Astrocyte of the spinal cord (primary cell): ENCODE measurements around the gene TPK1.

Source experiments
- DNase-seq: peaks from one replicate; pipeline ENCODE4 v3.0.0; 2011; ENCODE audit warnings: low read depth, low spot score
- H3K4me3 ChIP-seq: 2 replicates; pipeline ENCODE4 v1.5.1; 2011; ENCODE audit warnings: low read depth, mild to moderate bottlenecking, low read length, moderate library complexity
- in situ Hi-C: cut with HindIII; loops from 2 replicates; pipeline ENCODE4 v1.10.0; 2017; ENCODE audit warnings: low sequenced_read_pairs
- TF ChIP-seq, protein P1 (sequence below): IDR thresholded peaks from 2 replicates; pipeline ENCODE4 v1.5.1; 2012; ENCODE audit warnings: low read depth, mild to moderate bottlenecking, low read length, inconsistent platforms

The TPK1 gene

DNA sequence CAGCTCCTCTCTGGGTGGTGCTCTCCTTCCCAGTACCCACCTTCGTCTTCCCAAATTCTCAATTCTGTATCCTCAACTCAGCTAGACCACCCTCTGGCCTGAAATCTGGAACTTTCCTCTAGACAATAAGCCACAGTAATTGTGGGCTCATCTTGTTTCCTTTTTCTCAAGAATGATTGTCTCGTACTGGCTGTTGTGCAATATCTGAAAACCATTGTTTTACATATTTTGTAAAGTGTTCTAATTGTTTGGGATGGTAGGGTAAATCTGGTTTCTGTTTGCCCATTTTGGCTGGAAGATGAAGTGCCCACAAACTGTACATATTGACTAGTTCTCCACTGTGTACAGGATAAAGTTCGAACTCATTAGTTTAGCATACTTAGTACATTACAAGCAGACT is 421.0 kb downstream of the TPK1 start:
- TF ChIP-seq, protein P1, sequence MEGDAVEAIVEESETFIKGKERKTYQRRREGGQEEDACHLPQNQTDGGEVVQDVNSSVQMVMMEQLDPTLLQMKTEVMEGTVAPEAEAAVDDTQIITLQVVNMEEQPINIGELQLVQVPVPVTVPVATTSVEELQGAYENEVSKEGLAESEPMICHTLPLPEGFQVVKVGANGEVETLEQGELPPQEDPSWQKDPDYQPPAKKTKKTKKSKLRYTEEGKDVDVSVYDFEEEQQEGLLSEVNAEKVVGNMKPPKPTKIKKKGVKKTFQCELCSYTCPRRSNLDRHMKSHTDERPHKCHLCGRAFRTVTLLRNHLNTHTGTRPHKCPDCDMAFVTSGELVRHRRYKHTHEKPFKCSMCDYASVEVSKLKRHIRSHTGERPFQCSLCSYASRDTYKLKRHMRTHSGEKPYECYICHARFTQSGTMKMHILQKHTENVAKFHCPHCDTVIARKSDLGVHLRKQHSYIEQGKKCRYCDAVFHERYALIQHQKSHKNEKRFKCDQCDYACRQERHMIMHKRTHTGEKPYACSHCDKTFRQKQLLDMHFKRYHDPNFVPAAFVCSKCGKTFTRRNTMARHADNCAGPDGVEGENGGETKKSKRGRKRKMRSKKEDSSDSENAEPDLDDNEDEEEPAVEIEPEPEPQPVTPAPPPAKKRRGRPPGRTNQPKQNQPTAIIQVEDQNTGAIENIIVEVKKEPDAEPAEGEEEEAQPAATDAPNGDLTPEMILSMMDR = no peak
- in situ Hi-C loops = no loop called here
- no peak overlapping the region for H3K4me3 ChIP-seq
- no peak for DNase-seq

DNA sequence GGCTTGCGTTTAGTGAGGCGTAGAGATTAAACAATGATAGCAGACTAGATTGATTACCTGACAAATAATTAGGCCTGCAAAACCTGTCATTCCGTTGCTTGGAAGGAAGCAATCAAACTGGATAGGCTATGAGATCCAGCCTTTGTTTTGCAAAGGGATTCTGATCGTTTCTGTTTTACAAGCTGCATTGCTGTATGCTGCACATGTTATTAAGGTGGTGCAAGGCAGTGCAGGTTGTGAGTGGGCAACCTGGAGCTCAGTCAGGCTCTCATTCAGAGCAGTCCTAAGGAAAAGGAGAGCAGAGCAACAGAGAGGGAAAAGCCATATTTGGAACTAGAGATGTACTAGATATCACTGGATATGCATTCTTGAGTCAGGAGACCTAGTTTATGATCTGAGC is 425.4 kb downstream of the TPK1 start:
- in situ Hi-C loops = no loop called here
- TF ChIP-seq, protein P1 = no peak
- DNase-seq = no peak
- H3K4me3 ChIP-seq = no peak overlapping the region

DNA sequence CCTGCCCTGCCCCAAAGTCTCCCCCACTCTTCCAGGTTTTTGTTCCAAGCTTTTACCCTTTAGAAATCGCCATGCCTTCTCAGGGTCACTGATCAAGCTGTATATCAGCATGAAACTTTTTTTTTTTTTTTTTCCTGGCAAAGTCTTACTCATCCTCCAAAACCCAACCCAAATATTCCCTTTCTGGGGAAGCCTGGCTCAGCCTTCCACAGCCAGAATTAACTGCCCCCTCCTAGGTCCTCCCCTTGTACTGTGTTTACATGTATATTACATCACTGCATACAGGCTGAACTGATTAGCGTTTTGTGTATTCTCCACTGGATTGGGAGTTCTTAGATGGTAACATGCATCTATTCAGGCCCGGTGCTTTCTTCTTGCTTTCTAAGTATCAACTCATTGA is 427.7 kb downstream of the TPK1 start:
- H3K4me3 ChIP-seq = no peak overlapping the region
- in situ Hi-C loops = no loop called here
- no peak for DNase-seq
- TF ChIP-seq, protein P1 = no peak

DNA sequence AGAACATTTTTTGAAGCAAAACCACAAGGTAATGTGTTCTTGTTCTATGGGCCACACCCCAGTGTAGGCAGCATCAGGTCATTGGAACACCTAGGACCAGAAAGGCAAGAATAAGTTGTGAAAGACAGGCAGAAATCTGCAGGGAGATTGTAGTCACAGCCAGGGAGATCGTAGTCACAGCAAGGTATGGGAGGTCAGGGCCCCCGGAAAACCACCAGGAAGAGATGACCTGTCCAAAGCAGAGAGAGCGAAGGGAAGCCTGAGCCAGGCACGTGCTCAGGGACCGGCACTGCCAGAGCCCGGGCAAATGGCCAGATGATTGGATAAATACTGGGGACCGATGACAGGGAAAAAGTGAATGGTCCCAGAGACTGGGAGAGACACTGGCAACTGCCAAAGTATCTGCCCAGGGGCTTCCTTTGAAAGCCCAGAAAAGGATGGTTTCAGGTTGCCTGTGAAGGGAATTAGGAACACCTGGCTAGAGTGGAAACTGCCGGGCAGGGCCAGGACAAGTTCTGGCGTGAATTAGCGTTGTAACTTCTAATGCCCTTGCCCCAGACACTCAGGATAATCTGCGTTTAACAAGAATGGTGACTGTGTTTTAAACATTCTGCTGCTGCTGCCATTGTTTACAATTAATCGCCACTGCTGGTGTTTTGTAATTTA is 428.5 kb downstream of the TPK1 start:
- DNase-seq = no peak
- H3K4me3 ChIP-seq = no peak overlapping the region
- in situ Hi-C loops = no loop called here
- TF ChIP-seq, protein P1 = no peak

DNA sequence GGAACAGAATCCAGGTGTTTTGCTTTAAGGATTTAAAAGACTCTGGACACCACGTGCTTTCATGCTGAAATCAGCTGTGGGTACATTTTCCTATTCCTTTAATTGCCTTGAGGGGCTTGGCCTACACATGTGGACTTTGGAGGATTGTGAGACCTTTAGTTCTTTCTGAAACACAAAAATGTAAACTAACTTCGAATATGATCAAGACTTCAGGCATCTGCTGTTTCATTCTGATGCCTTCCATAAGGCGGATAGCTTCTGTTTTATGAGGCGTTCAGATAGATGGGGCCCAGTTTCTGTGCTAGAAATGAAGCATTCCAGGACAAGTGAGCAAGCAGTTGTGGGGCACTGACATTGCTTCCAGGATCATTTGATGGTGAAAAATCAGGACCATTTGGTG is 430.9 kb downstream of the TPK1 start:
- DNase-seq = no peak
- no peak overlapping the region for H3K4me3 ChIP-seq
- in situ Hi-C loops = no loop called here
- TF ChIP-seq, protein P1 = no peak

DNA sequence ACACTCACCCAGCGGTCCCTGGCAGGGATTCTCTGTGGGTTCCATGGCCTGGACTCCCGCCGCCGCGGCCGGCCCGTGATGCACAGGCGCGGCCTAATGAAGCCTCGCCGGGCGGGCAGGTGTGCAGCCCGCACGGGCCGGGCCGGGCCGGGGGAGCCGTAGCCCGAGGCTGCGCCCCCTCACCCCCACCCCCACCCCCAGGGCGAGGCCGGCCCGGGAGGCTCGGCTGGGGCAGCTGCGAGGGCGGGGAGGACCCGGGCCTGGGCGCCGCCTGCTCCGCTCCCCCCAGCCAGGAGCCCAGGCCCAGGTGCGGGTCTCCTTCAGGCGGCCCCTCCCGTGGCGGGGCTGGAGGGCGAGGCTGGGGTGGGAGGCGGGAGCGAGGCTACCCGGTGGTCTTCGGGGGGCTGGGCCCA is 432.2 kb downstream of the TPK1 start, which contains the start of gene NOBOX:
NOBOX (minus strand) TSS at position 45 of the 413 bp plus-strand sequence.
- TF ChIP-seq, protein P1 = no peak
- DNase-seq = no peak
- H3K4me3 ChIP-seq = no peak within 1 kb of the TSS
- in situ Hi-C loops = no loop called here
